Measurements from ENCODE around the gene ANKRD1. TPM values are rescaled to one million over a fixed set of nuclear protein-coding genes. Genes with fewer than 3 reads are reported as not detected.

Gene ANKRD1
- total and polyA plus RNA-seq, 2 donors (not counting 3 experiments of a cell fraction or from before 2014, with no cell fraction given) = 593 to 664 TPM

DNA sequence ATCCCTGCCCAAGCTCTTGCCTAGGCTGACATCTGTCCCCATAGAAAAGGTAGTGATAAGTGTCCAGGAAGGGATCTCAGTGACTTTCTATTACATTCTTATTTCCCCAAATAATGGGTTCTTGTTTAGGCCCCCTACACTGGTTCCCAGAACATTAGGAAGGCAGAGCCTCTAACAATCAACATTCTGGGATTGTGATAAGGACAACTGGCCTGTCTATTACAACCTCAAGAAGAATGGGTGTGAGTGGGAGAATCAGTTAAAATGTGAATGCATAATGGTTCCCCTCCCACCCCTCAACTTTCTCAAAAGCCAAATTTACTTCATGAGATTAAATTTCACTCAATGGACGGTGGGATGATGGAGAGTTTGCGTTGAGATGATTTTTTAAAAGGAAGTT, 6.4 kb upstream of the ANKRD1 start:
- CTCF ChIA-PET = no interaction called here

More for the DNA sequence above, 6.4 kb upstream of the ANKRD1 start:
- Histone ChIP-seq H3K9ac (replicated peaks; ENCODE audit: extremely low read depth, insufficient read depth, low read length) (no peak overlapping the region), H3K27me3 (ENCODE audit: control insufficient read depth in 2 of 2, insufficient read depth in 2 of 2, low read length in 2 of 2) (no peaks in the 10 kb centered on the region), H3K4me2 (ENCODE audit: insufficient read depth, low read length) (no peak overlapping the region), H3K9me3 (replicated peaks; ENCODE audit: control insufficient read depth, insufficient read depth, low read length) (no peaks in the 10 kb centered on the region), H2AFZ (ENCODE audit: low read depth, low read length) (no peak overlapping the region), H4K20me1 (replicated peaks; ENCODE audit: control insufficient read depth, extremely low read depth, insufficient read depth, low read length) (no peaks in the 10 kb centered on the region), H3K4me1 (ENCODE audit: control insufficient read depth, extremely low read depth, insufficient read depth, low read length) (peaks cover 56% of the 10 kb centered on the region), H3K9me1 (replicated peaks; ENCODE audit: control insufficient read depth, extremely low read depth, insufficient read depth, low read length) (no peaks in the 10 kb centered on the region), H3K27ac (ENCODE audit: insufficient read depth, low read depth, low read length) (no peak overlapping the region), H3K36me3 (ENCODE audit: control insufficient read depth in 2 of 2, extremely low read depth in 1 of 2, insufficient read depth in 2 of 2, low read length in 2 of 2) (no peaks in the 10 kb centered on the region), H3K79me2 (ENCODE audit: control insufficient read depth, insufficient read depth, low read length) (no peaks in the 10 kb centered on the region), H3K4me3 (replicated peaks in 1 of 3; ENCODE audit: insufficient read depth in 1 of 3, low read depth in 1 of 3, low read length in 3 of 3) (no peak overlapping the region)
- DNase-seq (ENCODE audit: low read depth, low spot score) = no peak
- intact Hi-C loops (cut with micrococcal nuclease) (no loop called here), dilution Hi-C loops (cut with MboI; ENCODE audit: extremely low pct_ligation_motif_present, low sequenced_read_pairs) (no loop called here)
- no TSS peak for BruUV-seq (replicated peaks)
- no peak for FAIRE-seq
- POLR2A ChIA-PET = no interaction called here
- no peak for TF ChIP-seq FOS (IDR thresholded peaks at IDR 0.05; ENCODE audit: borderline replicate concordance, insufficient read depth, low read length)
- TF ChIP-seq, protein P1, sequence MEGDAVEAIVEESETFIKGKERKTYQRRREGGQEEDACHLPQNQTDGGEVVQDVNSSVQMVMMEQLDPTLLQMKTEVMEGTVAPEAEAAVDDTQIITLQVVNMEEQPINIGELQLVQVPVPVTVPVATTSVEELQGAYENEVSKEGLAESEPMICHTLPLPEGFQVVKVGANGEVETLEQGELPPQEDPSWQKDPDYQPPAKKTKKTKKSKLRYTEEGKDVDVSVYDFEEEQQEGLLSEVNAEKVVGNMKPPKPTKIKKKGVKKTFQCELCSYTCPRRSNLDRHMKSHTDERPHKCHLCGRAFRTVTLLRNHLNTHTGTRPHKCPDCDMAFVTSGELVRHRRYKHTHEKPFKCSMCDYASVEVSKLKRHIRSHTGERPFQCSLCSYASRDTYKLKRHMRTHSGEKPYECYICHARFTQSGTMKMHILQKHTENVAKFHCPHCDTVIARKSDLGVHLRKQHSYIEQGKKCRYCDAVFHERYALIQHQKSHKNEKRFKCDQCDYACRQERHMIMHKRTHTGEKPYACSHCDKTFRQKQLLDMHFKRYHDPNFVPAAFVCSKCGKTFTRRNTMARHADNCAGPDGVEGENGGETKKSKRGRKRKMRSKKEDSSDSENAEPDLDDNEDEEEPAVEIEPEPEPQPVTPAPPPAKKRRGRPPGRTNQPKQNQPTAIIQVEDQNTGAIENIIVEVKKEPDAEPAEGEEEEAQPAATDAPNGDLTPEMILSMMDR (IDR thresholded peaks at IDR 0.05; ENCODE audit: extremely low read depth in 1 of 2, insufficient read depth in 1 of 2, low read depth in 1 of 2, low read length in 2 of 2) = no peak
- TF ChIP-seq POLR2A (IDR thresholded peaks at IDR 0.05; ENCODE audit: low read depth, low read length) = no peak
- no peak for TF ChIP-seq MYC (IDR thresholded peaks at IDR 0.05; ENCODE audit: low read depth, low read length)
- TF ChIP-seq EZH2 (IDR thresholded peaks at IDR 0.05; ENCODE audit: borderline replicate concordance, low read depth, low read length, severe bottlenecking) = no peak
- no peak for TF ChIP-seq POLR2AphosphoS5 (IDR thresholded peaks at IDR 0.05; ENCODE audit: insufficient read depth, low read depth, low read length)
- no peak for TF ChIP-seq JUN (IDR thresholded peaks at IDR 0.05; ENCODE audit: borderline replicate concordance, insufficient read depth, insufficient read length, low read depth)
- TF ChIP-seq, protein P2, sequence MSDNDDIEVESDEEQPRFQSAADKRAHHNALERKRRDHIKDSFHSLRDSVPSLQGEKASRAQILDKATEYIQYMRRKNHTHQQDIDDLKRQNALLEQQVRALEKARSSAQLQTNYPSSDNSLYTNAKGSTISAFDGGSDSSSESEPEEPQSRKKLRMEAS (IDR thresholded peaks at IDR 0.05; ENCODE audit: insufficient read depth, insufficient read length) = no peak
- no peak for TF ChIP-seq GATA2 (IDR thresholded peaks at IDR 0.05; ENCODE audit: insufficient read depth, insufficient read length, low read depth, low read length)
